Cardiac muscle cell (in vitro differentiated cells and primary cell): ENCODE data around the gene CTNNA3. TPM values are rescaled to one million over a fixed set of nuclear protein-coding genes. Genes with fewer than 3 reads are reported as not detected.

Source experiments
- DNase-seq, 2 donors: peaks; one replicate each; pipeline versions ENCODE4 v3.0.0 to v3.0.0-alpha.2; 2010 to 2017; ENCODE audit warnings: low read depth in 1 of 2, low spot score in 1 of 2
- H3K27ac ChIP-seq: fragments of 200-600 bp; sonication (generic); 2 replicates; pipeline ENCODE4 v1.5.1; 2016
- H3K27me3 ChIP-seq: fragments of 200-600 bp; sonication (generic); 2 replicates; pipeline ENCODE4 v1.6.0; 2016; ENCODE audit warnings: control low read depth
- H3K36me3 ChIP-seq: fragments of 200-600 bp; sonication (generic); 2 replicates; pipeline ENCODE4 v1.5.1; 2016; ENCODE audit warnings: control low read depth
- H3K4me1 ChIP-seq: fragments of 200-600 bp; sonication (generic); 2 replicates; pipeline ENCODE4 v1.8.1; 2017; ENCODE audit warnings: low read depth, mild to moderate bottlenecking, mixed run types
- H3K4me3 ChIP-seq: fragments of 200-600 bp; sonication (generic); 2 replicates; pipeline ENCODE4 v1.5.1; 2016; ENCODE audit warnings: mild to moderate bottlenecking
- H3K9me3 ChIP-seq: fragments of 200-600 bp; sonication (generic); 2 replicates; pipeline ENCODE4 v1.5.1; 2017; ENCODE audit warnings: low read depth, mild to moderate bottlenecking, control low read depth
- polyA plus RNA-seq: library from polyadenylated mRNA; unstranded; fragments of >200 nt; fragmentation: Nextera tagmentation; extraction: Ambion mirVana; gene quantifications from 2 replicates; pipeline ENCODE4 v1.2.1, GENCODE V29; 2016
- total RNA-seq: library from RNA; depleted of rRNA; stranded (reverse); fragments of >200 nt; gene quantifications from 2 replicates; pipeline ENCODE4 v1.2.3, GENCODE V29; 2016
- TF ChIP-seq, protein P1 (sequence below): IDR thresholded peaks from 2 replicates; pipeline ENCODE4 v1.5.1; 2012; ENCODE audit warnings: low read depth, mild to moderate bottlenecking, low read length

The CTNNA3 gene
- total and polyA plus RNA-seq, 2 experiments from 2014 or later, result 55.8 to 71.7 TPM

DNA sequence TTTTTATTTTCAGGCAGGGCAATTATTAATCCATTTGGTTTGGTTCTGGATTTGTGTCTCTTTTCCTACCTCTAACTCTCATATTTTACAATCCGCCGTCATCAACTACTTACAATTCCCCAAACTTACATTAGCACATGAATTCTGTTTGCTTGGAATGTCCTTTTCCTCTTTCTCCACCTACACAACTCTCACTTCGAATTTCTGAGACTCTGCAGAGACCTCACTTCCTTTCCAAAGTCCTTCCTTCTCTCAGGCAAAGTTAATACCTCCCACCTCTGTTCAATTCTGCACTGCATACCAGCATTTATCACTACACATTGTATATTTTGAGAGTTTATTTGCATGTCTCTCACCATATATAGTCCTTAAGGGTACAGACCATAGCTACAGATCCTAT, 892.8 kb downstream of the CTNNA3 start:
- H3K4me1 ChIP-seq, result peaks cover 10% of the 10 kb centered on the region
- no peaks in the 10 kb centered on the region for H3K27me3 ChIP-seq
- H3K27ac ChIP-seq, result no peak overlapping the region
- no peak for DNase-seq
- TF ChIP-seq, protein P1, sequence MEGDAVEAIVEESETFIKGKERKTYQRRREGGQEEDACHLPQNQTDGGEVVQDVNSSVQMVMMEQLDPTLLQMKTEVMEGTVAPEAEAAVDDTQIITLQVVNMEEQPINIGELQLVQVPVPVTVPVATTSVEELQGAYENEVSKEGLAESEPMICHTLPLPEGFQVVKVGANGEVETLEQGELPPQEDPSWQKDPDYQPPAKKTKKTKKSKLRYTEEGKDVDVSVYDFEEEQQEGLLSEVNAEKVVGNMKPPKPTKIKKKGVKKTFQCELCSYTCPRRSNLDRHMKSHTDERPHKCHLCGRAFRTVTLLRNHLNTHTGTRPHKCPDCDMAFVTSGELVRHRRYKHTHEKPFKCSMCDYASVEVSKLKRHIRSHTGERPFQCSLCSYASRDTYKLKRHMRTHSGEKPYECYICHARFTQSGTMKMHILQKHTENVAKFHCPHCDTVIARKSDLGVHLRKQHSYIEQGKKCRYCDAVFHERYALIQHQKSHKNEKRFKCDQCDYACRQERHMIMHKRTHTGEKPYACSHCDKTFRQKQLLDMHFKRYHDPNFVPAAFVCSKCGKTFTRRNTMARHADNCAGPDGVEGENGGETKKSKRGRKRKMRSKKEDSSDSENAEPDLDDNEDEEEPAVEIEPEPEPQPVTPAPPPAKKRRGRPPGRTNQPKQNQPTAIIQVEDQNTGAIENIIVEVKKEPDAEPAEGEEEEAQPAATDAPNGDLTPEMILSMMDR, result no peak
- H3K9me3 ChIP-seq, result no peaks in the 10 kb centered on the region
- H3K4me3 ChIP-seq, result no peak overlapping the region
- no peaks in the 10 kb centered on the region for H3K36me3 ChIP-seq

- TF ChIP-seq, protein P1, result no peak
- H3K9me3 ChIP-seq, result no peaks in the 10 kb centered on the region
- no peaks in the 10 kb centered on the region for H3K4me1 ChIP-seq
- H3K36me3 ChIP-seq, result no peaks in the 10 kb centered on the region
- H3K4me3 ChIP-seq, result no peak overlapping the region
- peak in 1 of 2 donors; percentile 10 for DNase-seq
- H3K27ac ChIP-seq, result no peak overlapping the region
- H3K27me3 ChIP-seq, result no peaks in the 10 kb centered on the region
Observed at GRCh38 chr10:66799474-66799873, 896.5 kb downstream of the CTNNA3 start.

DNA sequence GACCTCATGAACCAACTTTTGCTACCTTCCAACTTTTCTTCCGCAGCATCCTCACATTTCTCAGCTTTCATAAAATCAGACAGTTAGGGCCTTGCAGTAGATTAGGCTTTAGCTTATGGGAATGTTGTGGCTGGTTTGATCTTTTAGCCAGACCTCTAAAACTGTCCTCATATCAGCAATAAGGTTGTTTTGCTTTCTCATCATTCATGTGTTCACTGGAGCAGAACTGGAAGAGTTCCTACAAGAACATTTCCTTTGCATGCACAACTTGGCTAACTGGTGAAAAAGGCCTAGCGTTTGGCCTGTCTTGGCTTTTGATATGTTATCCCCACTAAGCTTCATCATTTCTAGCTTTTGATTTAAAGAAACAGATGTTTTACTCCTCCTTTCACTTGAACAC, 900.1 kb downstream of the CTNNA3 start:
- no peaks in the 10 kb centered on the region for H3K4me1 ChIP-seq
- H3K36me3 ChIP-seq, result no peaks in the 10 kb centered on the region
- no peak overlapping the region for H3K4me3 ChIP-seq
- H3K27ac ChIP-seq, result no peak overlapping the region
- no peaks in the 10 kb centered on the region for H3K27me3 ChIP-seq
- no peak for DNase-seq
- TF ChIP-seq, protein P1, result no peak
- no peaks in the 10 kb centered on the region for H3K9me3 ChIP-seq

- no peaks in the 10 kb centered on the region for H3K36me3 ChIP-seq
- no peak overlapping the region for H3K27ac ChIP-seq
- H3K4me3 ChIP-seq, result no peak overlapping the region
- DNase-seq, result no peak
- no peaks in the 10 kb centered on the region for H3K27me3 ChIP-seq
- TF ChIP-seq, protein P1, result no peak
- H3K4me1 ChIP-seq, result no peaks in the 10 kb centered on the region
- no peaks in the 10 kb centered on the region for H3K9me3 ChIP-seq
Observed at GRCh38 chr10:66792441-66792840, 903.6 kb downstream of the CTNNA3 start.

DNA sequence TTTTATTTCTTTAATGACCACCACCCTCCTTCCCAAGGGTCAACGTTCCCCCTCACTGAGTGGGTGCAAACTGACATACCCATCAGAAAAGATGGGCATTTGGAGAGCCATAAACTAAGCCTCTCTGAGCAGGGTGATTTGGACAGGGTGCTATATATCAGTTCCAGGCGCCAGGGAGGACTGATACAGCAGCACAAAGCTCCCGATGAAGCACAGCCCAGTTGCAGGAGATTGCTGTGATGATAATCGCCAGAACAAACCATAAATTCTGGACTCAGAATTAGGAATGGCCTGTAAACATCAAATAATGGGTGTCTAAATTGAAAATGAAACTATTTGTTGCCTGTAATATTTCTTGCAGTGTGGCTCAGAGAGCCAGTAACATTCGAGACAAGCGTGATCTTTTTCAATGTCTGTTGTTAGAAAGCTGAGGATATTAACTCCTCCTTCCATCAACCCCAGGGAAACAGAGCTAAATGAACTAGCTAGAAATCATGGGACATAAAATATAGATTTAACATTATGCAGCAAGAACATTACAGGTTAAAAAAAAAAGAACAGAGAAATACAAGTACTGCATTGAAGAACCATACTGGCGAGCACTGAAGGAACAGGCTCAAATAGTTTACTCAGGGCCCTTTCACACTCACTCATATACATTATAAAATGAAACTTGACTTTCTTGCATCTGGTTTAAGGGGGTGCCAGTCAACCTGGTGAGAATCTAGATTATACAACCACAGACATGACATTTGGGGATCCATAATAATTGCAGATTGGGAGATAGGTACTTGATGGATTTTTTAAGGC, 907.6 kb downstream of the CTNNA3 start:
- no peaks in the 10 kb centered on the region for H3K36me3 ChIP-seq
- no peaks in the 10 kb centered on the region for H3K9me3 ChIP-seq
- no peak overlapping the region for H3K27ac ChIP-seq
- TF ChIP-seq, protein P1, result no peak
- H3K4me1 ChIP-seq, result no peaks in the 10 kb centered on the region
- H3K4me3 ChIP-seq, result no peak overlapping the region
- no peak for DNase-seq
- no peaks in the 10 kb centered on the region for H3K27me3 ChIP-seq
